Lung (tissue), 12 donors: ENCODE results near the gene GPR176. TPM values are rescaled to one million over a fixed set of nuclear protein-coding genes. Genes with fewer than 3 reads are reported as not detected.

ENCODE experiments used
- ATAC-seq: fragments of 200-7000 bp; cut with Tn5 transposase; one replicate; pipeline ENCODE4 v1.9.1; 2020; ENCODE audit warnings: moderate number of reproducible peaks; ENCODE audit not compliant: insufficient read depth, low FRiP score
- DNase-seq, 3 donors: peaks; one replicate each; pipeline ENCODE4 v3.0.0-alpha.2; 2013 to 2017
- H3K27ac ChIP-seq, 2 donors: one replicate each; pipeline ENCODE4 v1.5.1; 2013; ENCODE audit warnings: mild to moderate bottlenecking in 2 of 2, moderate library complexity in 2 of 2, control low read depth in 1 of 2, inconsistent platforms in 1 of 2, low read depth in 1 of 2, low read length in 1 of 2
- H3K27me3 ChIP-seq, 3 donors: one replicate each; pipeline ENCODE4 v1.5.1; 2013; ENCODE audit warnings: low read length in 2 of 3; ENCODE audit not compliant: control insufficient read depth in 3 of 3, insufficient read depth in 3 of 3
- H3K36me3 ChIP-seq, 4 donors: one replicate each; pipeline ENCODE4 v1.5.1; 2013; ENCODE audit warnings: low read length in 4 of 4, mild to moderate bottlenecking in 1 of 4, moderate library complexity in 1 of 4; ENCODE audit not compliant: control insufficient read depth in 4 of 4, insufficient read depth in 4 of 4
- H3K4me1 ChIP-seq, 5 donors: one replicate each; pipeline ENCODE4 v1.5.1; 2013; ENCODE audit warnings: low read length in 5 of 5, mild to moderate bottlenecking in 2 of 5, moderate library complexity in 1 of 5; ENCODE audit not compliant: control insufficient read depth in 5 of 5, insufficient read depth in 5 of 5
- H3K4me3 ChIP-seq: one replicate; pipeline ENCODE4 v1.5.1; 2013; ENCODE audit warnings: mild to moderate bottlenecking, control low read depth, moderate library complexity
- H3K9ac ChIP-seq, 2 donors: one replicate each; pipeline ENCODE4 v1.5.1; 2013; ENCODE audit warnings: low read length in 2 of 2, control low read depth in 1 of 2; ENCODE audit not compliant: insufficient read depth in 1 of 2
- H3K9me3 ChIP-seq, 4 donors: one replicate each; pipeline ENCODE4 v1.5.1; 2013; ENCODE audit warnings: low read length in 3 of 4, mild to moderate bottlenecking in 1 of 4, moderate library complexity in 1 of 4; ENCODE audit not compliant: control insufficient read depth in 4 of 4, insufficient read depth in 3 of 4
- CTCF ChIP-seq: IDR thresholded peaks from 2 replicates; pipeline ENCODE4 v1.5.1; 2012; ENCODE audit warnings: mild to moderate bottlenecking; ENCODE audit errors: control extremely low read depth, extremely low read depth
- WGBS, 2 donors: extraction: QIAGEN DNeasy Blood & Tissue Kit; methylation state at CpG; one replicate each; pipeline ENCODE4 v1.1.7; 2013; 5-methylcytosine and 5-hydroxymethylcytosine counted together
- polyA plus RNA-seq, 2 donors: library from polyadenylated mRNA; stranded (reverse); fragments of 200-250 nt; gene quantifications; one replicate each; pipeline ENCODE4 v1.2.1, GENCODE V29; 2013
- total RNA-seq, 2 donors: library from RNA; depleted of rRNA in 1 of 2; stranded (reverse); fragments of >200 nt in 1 of 2; gene quantifications; one replicate each; pipeline ENCODE4 v1.2.1, GENCODE V29; 2014 to 2021
- donor health status: control.
- donor health status: control.
- donor health status: Bipolar disorder and iron deficiency.
- donor health status: healthy.
- donor health status: DM: yes; HTN: yes; CAD: no.

Gene GPR176
- total and polyA plus RNA-seq, 4 donors: 1.7 to 9.0 (median 6.6) TPM

- WGBS, 2 donors: 25 to 38% methylated on average over 1 of the region's 1 CpG
- peak in 2 of 3 donors; percentile 26 to 45 for DNase-seq
- peaks cover 0 to 4% (median 0%) of the 10 kb centered on the region in 5 donors for H3K4me1 ChIP-seq
- no peaks in the 10 kb centered on the region for H3K36me3 ChIP-seq
- peak; percentile 60 for ATAC-seq
- no peaks in the 10 kb centered on the region for H3K27me3 ChIP-seq
- no peak for TF ChIP-seq CTCF
- no peak overlapping the region for H3K9ac ChIP-seq
- no peak overlapping the region for H3K4me3 ChIP-seq
- no peak overlapping the region for H3K27ac ChIP-seq
- H3K9me3 ChIP-seq: no peaks in the 10 kb centered on the region
Observed at GRCh38 chr15:39852250-39852649, 67.8 kb downstream of the GPR176 start.

GRCh38 chr15:39851500-39852092, 68.5 kb downstream of the GPR176 start:
- no peak for TF ChIP-seq CTCF
- peak in 2 of 3 donors; percentile 36 to 50 for DNase-seq
- Histone ChIP-seq H3K27me3 (no peaks in the 10 kb centered on the region), H3K36me3 (no peaks in the 10 kb centered on the region), H3K9me3 (no peaks in the 10 kb centered on the region), H3K27ac (no peak overlapping the region), H3K4me3 (no peak overlapping the region), H3K9ac (no peak overlapping the region), H3K4me1 (peaks cover 0 to 4% (median 0%) of the 10 kb centered on the region in 5 donors)
- WGBS, 2 donors: 45 to 55% methylated on average over 7 of the region's 7 CpGs
- ATAC-seq: no peak

- Histone ChIP-seq H3K27ac (no peak overlapping the region), H3K4me1 (peaks cover 0 to 4% (median 0%) of the 10 kb centered on the region in 5 donors), H3K9ac (no peak overlapping the region), H3K9me3 (no peaks in the 10 kb centered on the region), H3K36me3 (no peaks in the 10 kb centered on the region), H3K27me3 (no peaks in the 10 kb centered on the region), H3K4me3 (no peak overlapping the region)
- no peak for TF ChIP-seq CTCF
- ATAC-seq (no peak), DNase-seq (peak in 1 of 3 donors; percentile 10)
- WGBS, 2 donors: 79 to 85% methylated on average over 1 of the region's 1 CpG
Observed at GRCh38 chr15:39850436-39850835, 69.6 kb downstream of the GPR176 start.

GRCh38 chr15:39846108-39846507, 74.0 kb downstream of the GPR176 start:
- H3K9ac ChIP-seq: no peak overlapping the region
- no peaks in the 10 kb centered on the region for H3K27me3 ChIP-seq
- DNase-seq: no peak
- TF ChIP-seq CTCF: no peak
- WGBS, 2 donors: 87 to 88% methylated on average over 2 of the region's 2 CpGs
- H3K4me3 ChIP-seq: no peak overlapping the region
- ATAC-seq: no peak
- no peak overlapping the region for H3K27ac ChIP-seq
- H3K4me1 ChIP-seq: peaks cover 0 to 2% (median 0%) of the 10 kb centered on the region in 5 donors
- no peaks in the 10 kb centered on the region for H3K36me3 ChIP-seq
- H3K9me3 ChIP-seq: no peaks in the 10 kb centered on the region
